HFFc6 (cell line): Measurements from ENCODE around the gene FGGY. TPM values are rescaled to one million over a fixed set of nuclear protein-coding genes. Genes with fewer than 3 reads are reported as not detected.

Source experiments
- DNase-seq: peaks from one replicate; pipeline ENCODE4 v3.0.0-alpha.2; 2018
- H3K27ac Mint-ChIP-seq: 2 replicates; pipeline ENCODE4 v1.8.0; 2020; ENCODE audit warnings: mild to moderate bottlenecking, mixed read lengths
- H3K27me3 Mint-ChIP-seq: 2 replicates; pipeline ENCODE4 v1.8.0; 2021; ENCODE audit warnings: mild to moderate bottlenecking, moderate library complexity, mixed read lengths; ENCODE audit not compliant: insufficient read depth
- H3K36me3 Mint-ChIP-seq: 2 replicates; pipeline ENCODE4 v1.8.0; 2021; ENCODE audit warnings: low read depth, mixed read lengths
- H3K4me1 Mint-ChIP-seq: 2 replicates; pipeline ENCODE4 v1.8.0; 2020; ENCODE audit warnings: low read depth, mixed read lengths
- H3K4me3 Mint-ChIP-seq: 2 replicates; pipeline ENCODE4 v1.8.0; 2020; ENCODE audit warnings: mild to moderate bottlenecking, moderate library complexity, mixed read lengths
- H3K9me3 Mint-ChIP-seq: 2 replicates; pipeline ENCODE4 v1.8.0; 2020; ENCODE audit warnings: mild to moderate bottlenecking, mixed read lengths
- total RNA-seq, 6 experiments: library from RNA; stranded (reverse); fragmentation: NEBNext Ultra II Directional; extraction: Animal tissue kit (Norgen Biotek cat#: 25700); gene quantifications; 2 replicates in 1 of 6; 3 replicates in 5 of 6; pipeline ENCODE4 v1.2.3, GENCODE V29; 2021
- TF ChIP-seq, protein P1 (sequence below): fragments of 200-600 bp; sonication (generic); IDR thresholded peaks from 2 replicates; pipeline ENCODE4 v1.5.0; 2021; ENCODE audit warnings: antibody characterized with exemption, mild to moderate bottlenecking

The FGGY gene
- total RNA-seq, 6 experiments from 2014 or later: 16.4 to 20.1 (median 18.7) TPM

DNA sequence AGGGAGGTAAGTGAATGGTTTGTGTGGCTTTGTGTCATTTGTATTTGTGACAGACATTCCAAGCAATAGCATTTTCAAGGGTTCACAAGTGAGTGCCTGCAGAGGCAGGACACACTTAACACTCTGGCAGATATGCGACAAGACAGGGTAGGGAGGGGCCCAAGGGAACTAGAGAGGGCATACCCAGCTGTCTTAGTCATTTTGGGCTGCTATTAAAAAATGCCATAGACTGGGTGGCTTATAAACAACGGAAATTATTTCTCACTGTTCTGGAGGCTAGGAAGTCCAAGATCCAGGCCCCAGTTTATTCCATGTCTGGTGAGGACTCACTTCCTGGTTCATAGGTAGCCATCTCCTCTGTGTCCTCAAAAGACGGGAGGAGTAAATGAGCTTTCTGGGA lies 137.4 kb downstream of the FGGY start:
- peak overlapping the region; percentile 2; the same call in 1 of the 2 replicates for H3K4me3 Mint-ChIP-seq
- H3K36me3 Mint-ChIP-seq: 0 out of 2 replicates have a peak, but pooled peaks cover 5% of the 10 kb centered on the region
- DNase-seq: peak; percentile 80
- no peaks in the 10 kb centered on the region for H3K9me3 Mint-ChIP-seq
- peaks cover 3% of the 10 kb centered on the region; the same call in 1 of the 2 replicates for H3K27me3 Mint-ChIP-seq
- peak overlapping the region; percentile 74 for H3K27ac Mint-ChIP-seq
- TF ChIP-seq, protein P1, sequence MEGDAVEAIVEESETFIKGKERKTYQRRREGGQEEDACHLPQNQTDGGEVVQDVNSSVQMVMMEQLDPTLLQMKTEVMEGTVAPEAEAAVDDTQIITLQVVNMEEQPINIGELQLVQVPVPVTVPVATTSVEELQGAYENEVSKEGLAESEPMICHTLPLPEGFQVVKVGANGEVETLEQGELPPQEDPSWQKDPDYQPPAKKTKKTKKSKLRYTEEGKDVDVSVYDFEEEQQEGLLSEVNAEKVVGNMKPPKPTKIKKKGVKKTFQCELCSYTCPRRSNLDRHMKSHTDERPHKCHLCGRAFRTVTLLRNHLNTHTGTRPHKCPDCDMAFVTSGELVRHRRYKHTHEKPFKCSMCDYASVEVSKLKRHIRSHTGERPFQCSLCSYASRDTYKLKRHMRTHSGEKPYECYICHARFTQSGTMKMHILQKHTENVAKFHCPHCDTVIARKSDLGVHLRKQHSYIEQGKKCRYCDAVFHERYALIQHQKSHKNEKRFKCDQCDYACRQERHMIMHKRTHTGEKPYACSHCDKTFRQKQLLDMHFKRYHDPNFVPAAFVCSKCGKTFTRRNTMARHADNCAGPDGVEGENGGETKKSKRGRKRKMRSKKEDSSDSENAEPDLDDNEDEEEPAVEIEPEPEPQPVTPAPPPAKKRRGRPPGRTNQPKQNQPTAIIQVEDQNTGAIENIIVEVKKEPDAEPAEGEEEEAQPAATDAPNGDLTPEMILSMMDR: no peak
- H3K4me1 Mint-ChIP-seq: peaks cover 77% of the 10 kb centered on the region

GRCh38 chr1:59436637-59437036 lies 139.7 kb downstream of the FGGY start:
- Mint-ChIP-seq H3K27ac (no peak overlapping the region), H3K27me3 (peaks cover 3% of the 10 kb centered on the region; the same call in 1 of the 2 replicates), H3K4me3 (no peak overlapping the region), H3K4me1 (peaks cover 67% of the 10 kb centered on the region), H3K9me3 (no peaks in the 10 kb centered on the region), H3K36me3 (0 out of 2 replicates have a peak, but pooled peaks cover 5% of the 10 kb centered on the region)
- TF ChIP-seq, protein P1: no peak
- no peak for DNase-seq

- H3K9me3 Mint-ChIP-seq: no peaks in the 10 kb centered on the region
- H3K4me1 Mint-ChIP-seq: peaks cover 67% of the 10 kb centered on the region
- H3K36me3 Mint-ChIP-seq: peaks cover 5% of the 10 kb centered on the region; the same call in 1 of the 2 replicates
- no peak overlapping the region for H3K4me3 Mint-ChIP-seq
- DNase-seq: no peak
- no peak overlapping the region for H3K27ac Mint-ChIP-seq
- TF ChIP-seq, protein P1: no peak
- H3K27me3 Mint-ChIP-seq: peaks cover 3% of the 10 kb centered on the region; the same call in 1 of the 2 replicates
These were observed 141.2 kb downstream of the FGGY start for GRCh38 chr1:59438058-59438560.

GRCh38 chr1:59442492-59442891 lies 145.6 kb downstream of the FGGY start:
- TF ChIP-seq, protein P1: no peak
- H3K9me3 Mint-ChIP-seq: no peaks in the 10 kb centered on the region
- H3K27me3 Mint-ChIP-seq: no peaks in the 10 kb centered on the region
- peak overlapping the region; percentile 34; the same call in 1 of the 2 replicates for H3K27ac Mint-ChIP-seq
- H3K4me3 Mint-ChIP-seq: no peak overlapping the region
- no peak for DNase-seq
- peaks cover 69% of the 10 kb centered on the region for H3K4me1 Mint-ChIP-seq
- H3K36me3 Mint-ChIP-seq: peaks cover 4% of the 10 kb centered on the region

GRCh38 chr1:59443310-59443709 lies 146.4 kb downstream of the FGGY start:
- peak; percentile 36 for DNase-seq
- TF ChIP-seq, protein P1: no peak
- Mint-ChIP-seq H3K36me3 (peaks cover 4% of the 10 kb centered on the region), H3K4me3 (no peak overlapping the region), H3K9me3 (no peaks in the 10 kb centered on the region), H3K27me3 (no peaks in the 10 kb centered on the region), H3K4me1 (peaks cover 69% of the 10 kb centered on the region), H3K27ac (peak overlapping the region; percentile 74; the same call in 1 of the 2 replicates)
